Heart right ventricle (tissue), 16 donors: ENCODE data around the gene RAB7A. TPM values are rescaled to one million over a fixed set of nuclear protein-coding genes. Genes with fewer than 3 reads are reported as not detected.
A peak's percentile ranks its signal among the peaks of the same experiment; 100 is the strongest.

ENCODE experiments used
- ATAC-seq, 8 donors: fragments of 200-7000 bp; cut with Tn5 transposase; one replicate each; pipeline ENCODE4 v1.9.1; 2020; ENCODE audit warnings: mild to moderate bottlenecking in 8 of 8, moderate library complexity in 8 of 8, moderate number of reproducible peaks in 1 of 8
- DNase-seq, 2 donors: peaks; one replicate each; pipeline ENCODE4 v3.0.0-alpha.2; 2020
- H3K27ac ChIP-seq, 10 donors: fragments of 200-600 bp; sonication (generic) in 2 of 10; one replicate each; pipeline versions ENCODE4 v1.5.0 to v1.8.0; 2020 to 2022; ENCODE audit warnings: mild to moderate bottlenecking in 3 of 10
- H3K27me3 ChIP-seq, 7 donors: fragments of 200-600 bp; one replicate each; pipeline ENCODE4 v1.8.0; 2021 to 2022; ENCODE audit warnings: mild to moderate bottlenecking in 2 of 7
- H3K36me3 ChIP-seq, 9 donors: fragments of 200-600 bp; sonication (generic) in 1 of 9; one replicate each; pipeline versions ENCODE4 v1.5.0 to v1.8.0; 2020 to 2022; ENCODE audit warnings: mild to moderate bottlenecking in 2 of 9
- H3K4me1 ChIP-seq, 9 donors: fragments of 200-600 bp; sonication (generic) in 1 of 9; one replicate each; pipeline versions ENCODE4 v1.5.0 to v1.8.0; 2020 to 2022; ENCODE audit warnings: mild to moderate bottlenecking in 4 of 9
- H3K4me3 ChIP-seq, 10 donors: fragments of 200-600 bp; sonication (generic) in 2 of 10; one replicate each; pipeline versions ENCODE4 v1.5.0 to v1.8.0; 2020 to 2022; ENCODE audit warnings: mild to moderate bottlenecking in 7 of 10, moderate library complexity in 2 of 10
- H3K9me3 ChIP-seq, 11 donors: fragments of 200-600 bp in 10 of 11; sonication (generic) in 2 of 11; one replicate each; pipeline versions ENCODE4 v1.5.0 to v1.8.0; 2013 to 2022; ENCODE audit warnings: mild to moderate bottlenecking in 2 of 11, control low read depth in 1 of 11, moderate library complexity in 1 of 11
- CTCF ChIP-seq, 9 donors: fragments of 200-600 bp; sonication (generic) in 2 of 9; IDR thresholded peaks; one replicate each; pipeline versions ENCODE4 v1.5.0 to v1.8.0; 2021 to 2022; ENCODE audit warnings: antibody characterized with exemption in 9 of 9, mild to moderate bottlenecking in 5 of 9, moderate library complexity in 1 of 9
- WGBS, 2 donors: extraction: QIAGEN DNeasy Blood & Tissue Kit; methylation state at CpG; one replicate each; pipeline ENCODE4 v1.1.7; 2013; ENCODE audit warnings: inconsistent platforms in 1 of 2; 5-methylcytosine and 5-hydroxymethylcytosine counted together
- intact Hi-C, 10 donors: fragments of 100-400 bp; cut with DNase I; formaldehyde crosslinking; loops; one replicate each; pipeline versions ENCODE4 v1.11.1 to v1.14.2; 2022
- polyA plus RNA-seq, 2 donors: library from polyadenylated mRNA; stranded (reverse); fragments of 200-250 nt; gene quantifications; one replicate each; pipeline ENCODE4 v1.2.3, GENCODE V29; 2013
- total RNA-seq, 10 donors: library from RNA; stranded (reverse); fragmentation: NEBNext Ultra II Directional in 3 of 10; extraction: Animal tissue kit (Norgen Biotek cat#: 25700) in 3 of 10; gene quantifications; one replicate each; pipeline versions ENCODE4 v1.2.1 to v1.2.4, GENCODE V29; 2021 to 2023
- donor health status: Arrhythmogenic right ventricular cardiomyopathy.
- donor health status: ischemic (EF 13 %, LVEDD 7.1; RV severe dilation, severe dysfunction).
- donor health status: healthy with polysubstance abuse.
- donor health status: DM: no; HTN: yes; CAD: no.
- donor health status: DM: no; HTN: no; CAD: no.
- donor health status: ischemic (EF 25% LVEDD 6.9; RV normal size, moderate dysfunction).
- donor health status: ischemic (EF 25% LVEDD 5.7; RV mildly dilated, moderate dysfunction).
- donor health status: healthy.
- donor health status: DM: yes; HTN: yes; CAD: no.
- donor health status: Ischemic cardiomyopathy.
- donor health status: ischemic (EF 35%, LVEDD 5.7; RV mildly dilated, moderate dysfunction).
- donor health status: nonischemic (EF 11% LVEDD 7.7; RV severe dilation, severe dysfunction).
- donor health status: DM: yes; HTN: yes; CAD: no.
- donor health status: PGD.
- donor health status: ischemic (EF 29% LVEDD 5.4; RV normal size, mild dysfunction).
- donor health status: nonischemic (EF 23%, LVEDD 6.1; RV moderate dilation, normal function).

Gene RAB7A
- total and polyA plus RNA-seq, 12 donors = 161 to 348 (median 296) TPM

DNA sequence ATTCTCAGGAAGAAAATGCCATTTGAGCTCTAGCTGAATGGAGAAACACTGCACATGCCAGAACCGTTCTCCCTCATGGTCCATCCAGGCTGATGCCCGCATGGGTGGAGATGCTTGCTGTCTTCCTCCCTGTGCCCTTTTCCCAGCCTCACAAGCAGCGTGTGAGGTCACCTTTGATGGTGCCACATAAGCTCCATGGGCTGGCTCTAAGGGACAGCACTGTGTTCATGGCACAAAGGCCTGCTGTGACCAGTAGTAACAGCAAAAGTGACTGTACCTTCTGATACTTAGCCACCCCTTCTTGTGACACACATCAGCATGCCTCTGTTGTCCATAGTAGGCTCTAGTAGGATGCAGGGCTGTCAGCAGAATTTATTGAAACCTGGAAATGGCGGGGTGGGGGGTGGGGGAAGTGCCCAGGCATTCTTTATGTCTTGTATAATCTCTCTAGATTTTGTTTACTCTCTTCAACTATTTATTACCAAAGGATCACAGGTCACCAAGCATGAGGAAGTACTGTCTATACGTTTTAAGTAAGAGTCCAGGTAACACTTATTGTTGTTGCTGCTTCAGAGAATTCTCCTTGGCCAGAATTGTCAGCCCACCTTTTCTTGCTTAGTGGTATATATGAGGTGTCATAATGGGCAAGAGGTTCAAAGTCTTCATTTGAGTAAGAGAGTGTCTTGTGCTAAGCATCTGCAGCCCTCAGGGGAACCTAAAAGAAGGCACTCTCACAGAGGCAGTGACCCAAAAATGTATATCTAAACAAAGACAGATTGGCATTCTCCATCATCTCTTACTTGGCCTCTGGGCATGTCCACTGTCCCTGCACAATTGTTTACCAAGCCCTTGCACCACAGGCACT is 56.5 kb downstream of the RAB7A start:
- ATAC-seq = no peak
- peak overlapping the region in 2 of 10 donors; percentile 52 to 74 for H3K27ac ChIP-seq
- 87 to 95% methylated on average over 5 of the region's 5 CpGs for WGBS, 2 donors

DNA sequence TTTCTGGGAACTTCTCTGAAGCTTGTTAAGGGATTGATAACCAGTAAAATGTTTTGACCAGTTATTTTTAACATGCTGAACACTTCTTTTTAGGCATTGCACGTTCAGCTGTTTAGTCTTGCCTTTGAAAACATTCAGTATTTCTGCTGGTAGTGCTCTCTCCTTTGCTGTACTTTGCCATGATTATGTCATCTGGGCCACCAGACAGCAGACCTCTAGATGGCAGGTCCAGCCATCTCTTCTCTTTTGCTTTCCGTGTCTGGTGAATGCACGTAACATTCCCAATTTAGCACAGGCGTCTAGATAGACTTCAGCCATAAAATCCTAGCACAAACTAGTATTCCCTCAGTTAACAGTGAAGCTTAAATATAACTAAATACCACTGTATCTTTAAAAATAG is 57.8 kb downstream of the RAB7A start:
- H3K36me3 ChIP-seq = no peaks in the 10 kb centered on the region
- peak; percentile 57 to 86 (median 75) for ATAC-seq
- no peak overlapping the region for H3K4me3 ChIP-seq
- TF ChIP-seq CTCF (IDR thresholded peaks at IDR 0.05) = no peak
- peak overlapping the region; percentile 7 to 77 (median 55) for H3K27ac ChIP-seq
- intact Hi-C loops = loop anchor here in 1 of 10 donors (2.0 to 5.0 kb wide), 2 partner anchors 56 to 63 kb away; partner anchors contain the start of gene RAB7A
- H3K9me3 ChIP-seq = no peaks in the 10 kb centered on the region
- no peaks in the 10 kb centered on the region for H3K27me3 ChIP-seq
- H3K4me1 ChIP-seq = peaks cover 32 to 100% (median 95%) of the 10 kb centered on the region in 9 donors
- WGBS, 2 donors = 43 to 65% methylated on average over 4 of the region's 4 CpGs
- DNase-seq = peak in 1 of 2 donors; percentile 40

More for the DNA sequence above, 56.5 kb downstream of the RAB7A start:
- Histone ChIP-seq H3K27me3 (no peaks in the 10 kb centered on the region), H3K9me3 (no peaks in the 10 kb centered on the region), H3K4me1 (peaks cover 36 to 100% (median 98%) of the 10 kb centered on the region in 9 donors), H3K36me3 (no peaks in the 10 kb centered on the region), H3K4me3 (no peak overlapping the region)
- no peak for TF ChIP-seq CTCF (IDR thresholded peaks at IDR 0.05)
- intact Hi-C loops = loop anchor here in 1 of 10 donors (5.0 kb wide), 1 partner anchor 55 kb away; the partner anchor contains the start of gene RAB7A
- no peak for DNase-seq

DNA sequence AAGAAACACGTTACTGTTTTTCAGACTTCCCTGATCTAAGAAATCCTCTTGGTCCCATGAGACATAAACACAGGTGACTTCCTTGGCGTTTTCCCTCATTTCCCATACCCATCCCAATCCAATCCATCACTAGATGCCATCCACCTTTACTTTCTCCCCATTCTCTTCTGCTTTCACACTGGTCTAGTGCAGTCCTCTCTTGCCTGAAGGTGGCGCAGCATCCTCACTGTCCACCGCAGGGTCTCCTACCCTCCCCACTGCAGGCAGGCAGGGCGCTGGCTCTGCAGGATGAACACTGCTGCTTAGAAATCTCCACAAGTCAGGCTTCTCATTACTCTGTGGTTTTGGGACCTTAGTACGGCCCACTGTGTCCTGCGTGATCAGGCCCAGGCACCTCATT is 58.2 kb downstream of the RAB7A start:
- no peaks in the 10 kb centered on the region for H3K9me3 ChIP-seq
- peaks cover 32 to 100% (median 95%) of the 10 kb centered on the region in 9 donors for H3K4me1 ChIP-seq
- no peaks in the 10 kb centered on the region for H3K36me3 ChIP-seq
- H3K27ac ChIP-seq = peak overlapping the region in 9 of 10 donors; percentile 7 to 77 (median 58)
- no peak overlapping the region for H3K4me3 ChIP-seq
- ATAC-seq (peak; percentile 73 to 89 (median 84)), DNase-seq (peak; percentile 44 to 62)
- H3K27me3 ChIP-seq = no peaks in the 10 kb centered on the region
- peak in 8 of 9 donors; percentile 22 to 65 (median 52) for TF ChIP-seq CTCF (IDR thresholded peaks at IDR 0.05)
- intact Hi-C loops = loop anchor here in 1 of 10 donors (2.0 to 5.0 kb wide), 2 partner anchors 57 to 63 kb away; partner anchors contain the start of gene RAB7A
- WGBS, 2 donors = 49 to 63% methylated on average over 7 of the region's 7 CpGs

- H3K27me3 ChIP-seq = no peaks in the 10 kb centered on the region
- intact Hi-C loops = loop anchor here in 3 of 10 donors (2.0 to 5.0 kb wide), 3 partner anchors 58 to 62 kb away; partner anchors contain the start of gene RAB7A (in 2 of the 3)
- DNase-seq (no peak), ATAC-seq (peak in 1 of 8 donors; percentile 15)
- peak overlapping the region in 7 of 10 donors; percentile 26 to 77 (median 71) for H3K27ac ChIP-seq
- H3K4me1 ChIP-seq = peaks cover 32 to 100% (median 94%) of the 10 kb centered on the region in 9 donors
- no peaks in the 10 kb centered on the region for H3K9me3 ChIP-seq
- no peaks in the 10 kb centered on the region for H3K36me3 ChIP-seq
- 47 to 61% methylated on average over 3 of the region's 3 CpGs for WGBS, 2 donors
- H3K4me3 ChIP-seq = no peak overlapping the region
- no peak for TF ChIP-seq CTCF (IDR thresholded peaks at IDR 0.05)
Measured at GRCh38 chr3:128784843-128785242, 58.9 kb downstream of the RAB7A start.
